B cell (primary cell): ENCODE measurements around the gene CRK.

Source experiments
- EZH2 ChIP-seq: IDR thresholded peaks from 2 replicates; pipeline ENCODE4 v1.6.1; 2012; ENCODE audit warnings: borderline replicate concordance, low read depth, mild to moderate bottlenecking, moderate library complexity, low read length; ENCODE audit not compliant: insufficient read depth, poor library complexity, severe bottlenecking
- TF ChIP-seq, protein P1 (sequence below): fragments of 200-600 bp; IDR thresholded peaks from one replicate; pipeline ENCODE4 v1.8.0; 2022; ENCODE audit warnings: antibody characterized with exemption, mild to moderate bottlenecking

DNA sequence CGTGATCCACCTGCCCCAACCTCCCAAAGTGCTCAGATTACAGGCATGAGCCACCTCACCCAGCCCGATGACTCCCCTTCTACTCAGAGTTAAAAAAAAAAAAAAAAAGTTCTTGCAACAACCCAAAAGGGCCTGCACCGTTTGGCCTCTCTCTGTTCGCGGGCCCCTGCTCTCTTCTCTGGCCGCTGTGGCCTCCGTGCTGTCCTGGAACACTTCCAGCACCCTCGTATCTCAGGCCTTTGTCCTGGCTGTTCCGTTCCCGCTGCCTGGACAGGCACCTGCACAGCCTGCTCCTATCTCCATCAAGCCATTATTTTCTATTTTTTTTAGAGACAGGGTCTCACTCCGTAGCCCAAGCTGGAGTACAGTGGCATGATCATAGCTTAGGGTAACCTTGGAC, 25.7 kb upstream of the CRK start:
- TF ChIP-seq, protein P1, sequence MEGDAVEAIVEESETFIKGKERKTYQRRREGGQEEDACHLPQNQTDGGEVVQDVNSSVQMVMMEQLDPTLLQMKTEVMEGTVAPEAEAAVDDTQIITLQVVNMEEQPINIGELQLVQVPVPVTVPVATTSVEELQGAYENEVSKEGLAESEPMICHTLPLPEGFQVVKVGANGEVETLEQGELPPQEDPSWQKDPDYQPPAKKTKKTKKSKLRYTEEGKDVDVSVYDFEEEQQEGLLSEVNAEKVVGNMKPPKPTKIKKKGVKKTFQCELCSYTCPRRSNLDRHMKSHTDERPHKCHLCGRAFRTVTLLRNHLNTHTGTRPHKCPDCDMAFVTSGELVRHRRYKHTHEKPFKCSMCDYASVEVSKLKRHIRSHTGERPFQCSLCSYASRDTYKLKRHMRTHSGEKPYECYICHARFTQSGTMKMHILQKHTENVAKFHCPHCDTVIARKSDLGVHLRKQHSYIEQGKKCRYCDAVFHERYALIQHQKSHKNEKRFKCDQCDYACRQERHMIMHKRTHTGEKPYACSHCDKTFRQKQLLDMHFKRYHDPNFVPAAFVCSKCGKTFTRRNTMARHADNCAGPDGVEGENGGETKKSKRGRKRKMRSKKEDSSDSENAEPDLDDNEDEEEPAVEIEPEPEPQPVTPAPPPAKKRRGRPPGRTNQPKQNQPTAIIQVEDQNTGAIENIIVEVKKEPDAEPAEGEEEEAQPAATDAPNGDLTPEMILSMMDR: no peak
- TF ChIP-seq EZH2: no peak
